Vagina (tissue), 2 donors: Measurements from ENCODE around the gene LRMDA. TPM values are rescaled to one million over a fixed set of nuclear protein-coding genes. Genes with fewer than 3 reads are reported as not detected.

Experiments
- DNase-seq, 2 donors: peaks; one replicate each; pipeline ENCODE4 v3.0.0-alpha.2; 2017; ENCODE audit errors: extremely low spot score in 2 of 2
- H3K27ac ChIP-seq: fragments of 200-600 bp; sonication (generic); one replicate; pipeline ENCODE4 v1.5.1; 2019
- H3K27me3 ChIP-seq: fragments of 200-600 bp; sonication (generic); one replicate; pipeline ENCODE4 v1.5.1; 2019
- H3K36me3 ChIP-seq, 2 donors: fragments of 200-600 bp; sonication (generic); one replicate each; pipeline ENCODE4 v1.5.1; 2017 to 2019
- H3K4me1 ChIP-seq: fragments of 200-600 bp; sonication (generic); one replicate; pipeline ENCODE4 v1.5.1; 2019
- H3K4me3 ChIP-seq, 2 donors: fragments of 200-600 bp; sonication (generic); 1 replicate in 1 of 2; 2 replicates in 1 of 2; pipeline ENCODE4 v1.5.1; 2016 to 2019
- H3K9me3 ChIP-seq: fragments of 200-600 bp; sonication (generic); one replicate; pipeline ENCODE4 v1.5.1; 2019
- POLR2A ChIP-seq, 2 donors: fragments of 450-650 bp; IDR thresholded peaks; one replicate each; pipeline ENCODE4 v1.6.1; 2017; ENCODE audit warnings: antibody characterized with exemption in 2 of 2, mild to moderate bottlenecking in 2 of 2, moderate library complexity in 2 of 2
- POLR2AphosphoS5 ChIP-seq, 2 donors: sonication (generic); formaldehyde crosslinking; IDR thresholded peaks; one replicate each; pipeline ENCODE4 v1.9.0; 2017; ENCODE audit warnings: antibody characterized with exemption in 2 of 2, mild to moderate bottlenecking in 2 of 2, low read depth in 1 of 2; ENCODE audit not compliant: insufficient read depth in 1 of 2
- intact Hi-C: fragments of 100-400 bp; cut with DNase I; formaldehyde crosslinking; loops from one replicate; pipeline ENCODE4 v1.15.1; 2023
- total RNA-seq: library from RNA; depleted of rRNA; stranded (reverse); fragments of >200 nt; gene quantifications from one replicate; pipeline ENCODE4 v1.2.3, GENCODE V29; 2016
- TF ChIP-seq, protein P1 (sequence below), 3 experiments: fragments of 450-650 bp in 2 of 3; fragments of 200-600 bp in 1 of 3; sonication (generic) in 1 of 3; IDR thresholded peaks; one replicate each; pipeline ENCODE4 v1.5.1; 2017 to 2019; ENCODE audit warnings: antibody characterized with exemption in 3 of 3, mild to moderate bottlenecking in 2 of 3, moderate library complexity in 2 of 3

The LRMDA gene
- total RNA-seq, 1 donor from 2014 or later = 22.6 TPM

DNA sequence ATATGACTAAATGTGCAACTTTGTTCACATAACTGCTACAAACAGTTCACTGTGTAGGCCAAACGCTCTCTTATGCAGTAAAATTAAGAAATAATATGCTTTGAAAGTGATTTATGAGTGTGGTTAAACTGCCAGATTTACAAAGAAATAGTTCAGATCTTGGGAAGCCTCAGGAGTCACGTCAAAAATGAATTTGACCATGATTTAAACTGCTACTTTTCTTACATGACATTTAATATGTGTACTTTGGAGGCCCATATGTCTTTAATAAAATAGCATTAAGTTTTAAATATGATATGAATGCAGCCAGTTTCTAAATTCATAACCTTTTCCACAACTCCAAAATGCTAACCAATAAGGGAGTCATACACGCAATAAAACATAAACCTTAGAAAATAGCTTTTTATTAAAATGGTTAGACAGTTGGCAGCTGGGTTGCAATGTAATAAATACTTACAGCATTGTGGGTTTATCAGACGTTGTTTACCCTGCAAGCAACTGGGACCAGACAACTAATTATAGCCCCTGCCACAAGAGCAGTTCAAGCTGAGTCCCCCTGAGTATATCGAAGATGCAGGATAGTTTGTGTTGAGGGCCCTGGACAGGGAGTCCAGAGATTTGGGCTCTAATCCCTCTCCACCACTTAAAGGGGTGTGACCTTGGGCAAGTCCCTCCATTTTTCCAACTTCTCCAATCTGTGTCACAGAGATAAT lies 640.4 kb downstream of the LRMDA start:
- TF ChIP-seq POLR2A (IDR thresholded peaks at IDR 0.05) (no peak), POLR2AphosphoS5 (IDR thresholded peaks at IDR 0.05; ENCODE audit: insufficient read depth in 1 of 2, low read depth in 1 of 2) (peak in 1 of 2 donors; percentile 47)
- TF ChIP-seq, protein P1, sequence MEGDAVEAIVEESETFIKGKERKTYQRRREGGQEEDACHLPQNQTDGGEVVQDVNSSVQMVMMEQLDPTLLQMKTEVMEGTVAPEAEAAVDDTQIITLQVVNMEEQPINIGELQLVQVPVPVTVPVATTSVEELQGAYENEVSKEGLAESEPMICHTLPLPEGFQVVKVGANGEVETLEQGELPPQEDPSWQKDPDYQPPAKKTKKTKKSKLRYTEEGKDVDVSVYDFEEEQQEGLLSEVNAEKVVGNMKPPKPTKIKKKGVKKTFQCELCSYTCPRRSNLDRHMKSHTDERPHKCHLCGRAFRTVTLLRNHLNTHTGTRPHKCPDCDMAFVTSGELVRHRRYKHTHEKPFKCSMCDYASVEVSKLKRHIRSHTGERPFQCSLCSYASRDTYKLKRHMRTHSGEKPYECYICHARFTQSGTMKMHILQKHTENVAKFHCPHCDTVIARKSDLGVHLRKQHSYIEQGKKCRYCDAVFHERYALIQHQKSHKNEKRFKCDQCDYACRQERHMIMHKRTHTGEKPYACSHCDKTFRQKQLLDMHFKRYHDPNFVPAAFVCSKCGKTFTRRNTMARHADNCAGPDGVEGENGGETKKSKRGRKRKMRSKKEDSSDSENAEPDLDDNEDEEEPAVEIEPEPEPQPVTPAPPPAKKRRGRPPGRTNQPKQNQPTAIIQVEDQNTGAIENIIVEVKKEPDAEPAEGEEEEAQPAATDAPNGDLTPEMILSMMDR (IDR thresholded peaks at IDR 0.05) = no peak
- Histone ChIP-seq H3K4me1 (peaks cover 22% of the 10 kb centered on the region), H3K27ac (peak overlapping the region; percentile 59), H3K36me3 (no peaks in the 10 kb centered on the region), H3K9me3 (no peaks in the 10 kb centered on the region), H3K4me3 (no peak overlapping the region), H3K27me3 (no peaks in the 10 kb centered on the region)
- intact Hi-C loops = no loop called here
- DNase-seq = no peak

DNA sequence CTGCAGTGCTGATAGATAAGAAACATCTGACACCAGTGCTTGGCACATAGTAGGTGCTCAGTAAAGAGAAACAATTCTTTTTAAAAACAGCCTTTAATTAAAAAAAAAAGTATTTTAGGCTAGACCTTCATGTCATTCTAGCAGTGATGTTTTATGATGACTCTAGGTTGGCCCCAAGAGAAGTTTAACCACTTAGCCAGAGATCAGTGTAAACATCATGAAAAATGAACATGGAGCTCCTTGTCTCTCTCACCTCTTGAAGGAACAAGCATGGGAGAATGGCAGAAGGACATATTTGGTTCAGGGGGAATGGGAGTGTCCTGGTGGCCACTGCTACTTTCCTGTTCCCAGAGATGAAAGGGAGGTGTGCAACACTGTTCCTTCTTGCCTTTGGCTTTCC lies 641.0 kb downstream of the LRMDA start:
- H3K4me3 ChIP-seq = no peak overlapping the region
- H3K27ac ChIP-seq = peak overlapping the region; percentile 59
- H3K4me1 ChIP-seq = peaks cover 22% of the 10 kb centered on the region
- no peak for DNase-seq
- no peaks in the 10 kb centered on the region for H3K9me3 ChIP-seq
- H3K27me3 ChIP-seq = no peaks in the 10 kb centered on the region
- H3K36me3 ChIP-seq = no peaks in the 10 kb centered on the region
- TF ChIP-seq, protein P1 (IDR thresholded peaks at IDR 0.05) = no peak
- TF ChIP-seq POLR2AphosphoS5 (IDR thresholded peaks at IDR 0.05; ENCODE audit: insufficient read depth in 1 of 2, low read depth in 1 of 2) (no peak), POLR2A (IDR thresholded peaks at IDR 0.05) (no peak)
- intact Hi-C loops = no loop called here

DNA sequence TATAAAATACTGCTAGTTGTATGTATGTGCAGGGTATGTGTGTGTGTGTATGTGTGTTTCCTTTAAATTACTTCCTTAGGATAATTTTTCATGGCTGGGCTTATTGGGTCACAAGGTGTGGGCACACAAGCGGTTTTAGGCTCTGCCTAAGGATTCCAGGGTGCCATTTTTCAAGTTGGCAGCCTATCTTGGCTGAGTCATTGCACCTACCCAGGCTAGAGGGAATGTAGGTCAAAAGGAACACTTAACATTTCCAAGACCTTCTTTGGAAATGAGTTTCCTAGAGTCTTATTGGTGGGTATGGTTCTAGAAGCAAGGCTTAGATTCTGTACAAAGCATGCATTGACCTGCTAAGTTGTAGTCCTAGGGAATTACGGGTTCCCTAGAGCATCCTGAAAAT lies 642.1 kb downstream of the LRMDA start:
- Histone ChIP-seq H3K27me3 (no peaks in the 10 kb centered on the region), H3K4me1 (peaks cover 22% of the 10 kb centered on the region), H3K4me3 (no peak overlapping the region), H3K9me3 (no peaks in the 10 kb centered on the region), H3K36me3 (no peaks in the 10 kb centered on the region), H3K27ac (no peak overlapping the region)
- intact Hi-C loops = no loop called here
- no peak for TF ChIP-seq POLR2AphosphoS5 (IDR thresholded peaks at IDR 0.05; ENCODE audit: insufficient read depth in 1 of 2, low read depth in 1 of 2)
- TF ChIP-seq, protein P1 (IDR thresholded peaks at IDR 0.05) = no peak
- TF ChIP-seq POLR2A (IDR thresholded peaks at IDR 0.05) = no peak
- DNase-seq = no peak

DNA sequence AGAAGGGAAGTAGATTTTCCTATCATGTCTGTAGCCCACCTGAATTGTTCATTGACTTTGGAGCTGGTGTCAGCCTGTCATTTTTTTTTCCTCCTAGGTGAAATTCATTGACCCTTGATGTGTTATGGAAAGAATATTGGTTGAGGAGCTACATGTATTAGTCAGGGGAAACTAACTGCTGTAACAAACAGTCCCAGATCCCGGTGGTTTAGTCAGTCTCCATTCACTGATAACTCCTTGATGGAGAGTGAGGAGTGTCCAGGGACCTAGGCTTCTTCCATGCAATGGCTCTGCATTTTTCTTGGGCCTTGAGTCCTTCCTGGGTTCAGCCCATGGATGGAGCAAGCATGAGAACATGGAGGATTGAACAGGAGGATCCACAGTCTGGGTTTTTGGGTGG lies 643.2 kb downstream of the LRMDA start:
- TF ChIP-seq POLR2A (IDR thresholded peaks at IDR 0.05) = no peak
- TF ChIP-seq POLR2AphosphoS5 (IDR thresholded peaks at IDR 0.05; ENCODE audit: insufficient read depth in 1 of 2, low read depth in 1 of 2) = no peak
- TF ChIP-seq, protein P1 (IDR thresholded peaks at IDR 0.05) = no peak
- Histone ChIP-seq H3K4me3 (no peak overlapping the region), H3K27me3 (no peaks in the 10 kb centered on the region), H3K27ac (no peak overlapping the region), H3K9me3 (no peaks in the 10 kb centered on the region), H3K4me1 (peaks cover 22% of the 10 kb centered on the region), H3K36me3 (no peaks in the 10 kb centered on the region)
- intact Hi-C loops = no loop called here
- peak in 1 of 2 donors; percentile 67 for DNase-seq

DNA sequence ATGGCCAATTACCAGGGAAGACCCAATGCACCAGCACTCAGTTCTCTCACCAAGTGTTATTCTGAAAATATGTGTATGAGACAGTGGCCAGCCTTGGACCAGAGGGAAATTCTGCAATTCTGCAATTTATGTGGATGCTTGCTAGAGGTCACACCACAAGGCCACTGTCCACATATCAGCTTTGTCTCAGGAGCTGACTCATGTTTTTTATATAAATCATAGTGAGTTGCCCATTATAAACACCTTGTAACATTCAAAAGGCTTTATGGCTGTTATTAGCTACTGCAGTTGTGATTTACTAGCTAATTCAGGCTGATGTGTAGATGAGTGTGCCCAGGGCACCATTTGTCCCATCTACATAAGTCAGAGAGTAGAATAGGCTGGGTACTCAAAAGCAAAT lies 649.0 kb downstream of the LRMDA start:
- no peak for TF ChIP-seq POLR2A (IDR thresholded peaks at IDR 0.05)
- TF ChIP-seq, protein P1 (IDR thresholded peaks at IDR 0.05) = no peak
- TF ChIP-seq POLR2AphosphoS5 (IDR thresholded peaks at IDR 0.05; ENCODE audit: insufficient read depth in 1 of 2, low read depth in 1 of 2) = no peak
- intact Hi-C loops = no loop called here
- no peaks in the 10 kb centered on the region for H3K4me1 ChIP-seq

More for the DNA sequence above, 649.0 kb downstream of the LRMDA start:
- no peaks in the 10 kb centered on the region for H3K27me3 ChIP-seq
- H3K27ac ChIP-seq = no peak overlapping the region
- H3K36me3 ChIP-seq = no peaks in the 10 kb centered on the region
- no peak overlapping the region for H3K4me3 ChIP-seq
- no peaks in the 10 kb centered on the region for H3K9me3 ChIP-seq
- no peak for DNase-seq
